GM12878 (cell line): ENCODE data around the gene FBXL17. TPM values are rescaled to one million over a fixed set of nuclear protein-coding genes. Genes with fewer than 3 reads are reported as not detected.

ENCODE experiments used
- ATAC-seq: fragments of 200-7000 bp; cut with Tn5 transposase; 3 replicates; pipeline ENCODE4 v1.9.1; 2020; ENCODE audit warnings: mild to moderate bottlenecking, moderate library complexity
- BruUV-seq: library from RNA; stranded (reverse); fragments of 400-500 nt; replicated peaks from 2 replicates; lab custom pipeline; 2021; lab: Mats Ljungman, UMichigan
- CTCF ChIA-PET: fragments of 300-600 bp; sonication (Branson Sonifier 250); formaldehyde crosslinking; extraction: SDS; loops from one replicate; lab custom pipeline; 2021; ENCODE audit warnings: inconsistent platforms; lab: Yijun Ruan, JAX
- POLR2A ChIA-PET: fragments of 350-600 bp; formaldehyde crosslinking; extraction: SDS; loops from one replicate; lab custom pipeline; 2021; ENCODE audit warnings: inconsistent platforms; lab: Charles Lee
- RAD21 ChIA-PET: fragments of 300-600 bp; sonication (Branson Sonifier 250); formaldehyde crosslinking; loops from one replicate; lab custom pipeline; 2023; ENCODE audit warnings: antibody characterized with exemption; ENCODE audit not compliant: unreplicated experiment; lab: Charles Lee
- SMC1A ChIA-PET: fragments of 300-600 bp; sonication (Branson Sonifier 250); formaldehyde crosslinking; loops from one replicate; lab custom pipeline; 2023; ENCODE audit not compliant: unreplicated experiment, uncharacterized antibody; lab: Charles Lee
- DNase-seq: peaks from one replicate; pipeline ENCODE4 v3.0.0-alpha.2; 2011; ENCODE audit warnings: low read depth, low spot score
- FAIRE-seq: peaks from 3 replicates; lab custom pipeline; 2011; peaks lifted over from hg19 to GRCh38; lab: Jason Lieb, UNC
- H2AFZ ChIP-seq: 2 replicates; pipeline ENCODE4 v1.6.0; 2011; ENCODE audit warnings: low read depth, low read length, control low read depth; ENCODE audit not compliant: control insufficient read depth
- H3K27ac ChIP-seq: 2 replicates; pipeline ENCODE4 v1.5.1; 2011; ENCODE audit warnings: control low read depth; ENCODE audit not compliant: control insufficient read depth, insufficient read depth
- H3K27me3 ChIP-seq, 2 experiments: replicated peaks in 1 of 2; 2 replicates each; pipeline versions ENCODE4 v1.6.0 to v1.6.1; 2011; ENCODE audit warnings: low read length in 1 of 2; ENCODE audit not compliant: control insufficient read depth in 2 of 2, insufficient read depth in 2 of 2
- H3K36me3 ChIP-seq, 2 experiments: 2 replicates each; pipeline ENCODE4 v1.5.1; 2011; ENCODE audit warnings: low read length in 1 of 2; ENCODE audit not compliant: control insufficient read depth in 2 of 2, insufficient read depth in 2 of 2
- H3K4me1 ChIP-seq: 2 replicates; pipeline ENCODE4 v1.6.1; 2011; ENCODE audit warnings: mild to moderate bottlenecking, low read length, moderate library complexity, mixed read lengths; ENCODE audit not compliant: control insufficient read depth, insufficient read depth
- H3K4me2 ChIP-seq: 2 replicates; pipeline ENCODE4 v1.6.0; 2011; ENCODE audit warnings: control low read depth; ENCODE audit not compliant: control insufficient read depth, insufficient read depth
- H3K4me3 ChIP-seq: fragments of 200-600 bp; sonication (generic); 2 replicates; pipeline ENCODE4 v1.5.1; 2016
- H3K79me2 ChIP-seq: 2 replicates; pipeline ENCODE4 v1.6.0; 2011; ENCODE audit warnings: low read length; ENCODE audit not compliant: control insufficient read depth, insufficient read depth
- H3K9ac ChIP-seq: 2 replicates; pipeline ENCODE4 v1.8.0; 2011; ENCODE audit warnings: low read length, control low read depth, mixed read lengths; ENCODE audit not compliant: control insufficient read depth, insufficient read depth
- H3K9me3 ChIP-seq: replicated peaks from 3 replicates; pipeline ENCODE4 v1.5.1; 2011; ENCODE audit warnings: mild to moderate bottlenecking, low read length; ENCODE audit not compliant: control insufficient read depth, insufficient read depth
- H4K20me1 ChIP-seq: 2 replicates; pipeline ENCODE4 v1.6.0; 2011; ENCODE audit not compliant: control insufficient read depth, insufficient read depth
- CHD2 ChIP-seq: IDR thresholded peaks from 2 replicates; pipeline ENCODE4 v1.6.1; 2011; ENCODE audit warnings: low read depth, low read length, improper control_type of control experiment, borderline replicate concordance
- CREM ChIP-seq: IDR thresholded peaks from 2 replicates; pipeline ENCODE4 v1.6.1; 2014; ENCODE audit warnings: antibody characterized with exemption, low read depth
- CUX1 ChIP-seq: IDR thresholded peaks from 2 replicates; pipeline ENCODE4 v1.6.1; 2012; ENCODE audit warnings: improper control_type of control experiment, low read depth, low read length; ENCODE audit not compliant: insufficient replicate concordance
- E2F4 ChIP-seq: IDR thresholded peaks from 2 replicates; pipeline ENCODE4 v1.6.1; 2012; ENCODE audit warnings: low read depth, low read length, improper control_type of control experiment
- EED ChIP-seq: sonication (generic); IDR thresholded peaks from 2 replicates; pipeline ENCODE4 v1.6.1; 2016; ENCODE audit warnings: antibody characterized with exemption, low read depth
- EGR1 ChIP-seq, 2 experiments: IDR thresholded peaks; 1 replicate in 1 of 2; 2 replicates in 1 of 2; pipeline ENCODE4 v1.6.1; 2011 to 2012; ENCODE audit warnings: low read depth in 2 of 2, low read length in 2 of 2, borderline replicate concordance in 1 of 2, mild to moderate bottlenecking in 1 of 2, moderate library complexity in 1 of 2
- ETV6 ChIP-seq, 2 experiments: fragments of 450-650 bp in 1 of 2; IDR thresholded peaks in 1 of 2; conservative IDR thresholded peaks in 1 of 2; 2 replicates each; pipeline ENCODE4 v1.6.1; 2014; ENCODE audit warnings: antibody characterized with exemption in 1 of 2, borderline replicate concordance in 1 of 2, low read depth in 1 of 2, mild to moderate bottlenecking in 1 of 2, moderate library complexity in 1 of 2
- JUNB ChIP-seq: IDR thresholded peaks from 2 replicates; pipeline ENCODE4 v1.6.1; 2016; ENCODE audit warnings: antibody characterized with exemption, mild to moderate bottlenecking
- MTA3 ChIP-seq: IDR thresholded peaks from 2 replicates; pipeline ENCODE4 v1.6.1; 2012; ENCODE audit warnings: low read length, inconsistent platforms, borderline replicate concordance
- MYB ChIP-seq: fragments of 150-350 bp; IDR thresholded peaks from 2 replicates; pipeline ENCODE4 v1.6.1; 2014; ENCODE audit warnings: mild to moderate bottlenecking, low read depth, low read length, borderline replicate concordance
- PML ChIP-seq: IDR thresholded peaks from 2 replicates; pipeline ENCODE4 v1.6.1; 2012; ENCODE audit warnings: low read length, inconsistent platforms
- ZBTB4 ChIP-seq: fragments of 450-650 bp; formaldehyde crosslinking; IDR thresholded peaks from 2 replicates; pipeline ENCODE4 v1.4.0; 2022; ENCODE audit warnings: mild to moderate bottlenecking, moderate library complexity
- in situ Hi-C: fragments of 300-500 bp; cut with MboI; formaldehyde crosslinking; loops from 9 replicates; pipeline ENCODE4 v1.14.3; 2018; ENCODE audit warnings: mixed read lengths
- intact Hi-C: fragments of 100-400 bp; cut with micrococcal nuclease; formaldehyde crosslinking; loops from one replicate; pipeline ENCODE4 v1.14.2; 2022; ENCODE audit not compliant: unreplicated experiment
- polyA plus RNA-seq, 11 experiments: library from polyadenylated mRNA; depleted of rRNA in 4 of 11; unstranded in 6 of 11; stranded (reverse) in 5 of 11; fragments of >200 nt; fragmentation: Nextera tagmentation in 4 of 11; fragmentation: Illumina TruSeq in 1 of 11; extraction: Ambion mirVana in 4 of 11; extraction: Trizol in 1 of 11; gene quantifications; 1 replicate in 1 of 11; 2 replicates in 10 of 11; pipeline versions ENCODE4 v1.2.1 to v1.2.3, GENCODE V29; 2011 to 2016; ENCODE audit warnings: inconsistent platforms in 2 of 11, missing spikeins in 2 of 11, low read depth in 1 of 11
- total RNA-seq, 4 experiments: library from RNA; depleted of rRNA in 3 of 4; stranded (reverse); fragments of >200 nt in 3 of 4; fragmentation: Illumina TruSeq in 1 of 4; extraction: Trizol in 1 of 4; gene quantifications; 2 replicates each; pipeline versions ENCODE4 v1.2.1 to v1.2.3, GENCODE V29; 2013 to 2021
- TF ChIP-seq, protein P1 (sequence below): fragments of 150-350 bp; IDR thresholded peaks from 2 replicates; pipeline ENCODE4 v1.6.1; 2014; ENCODE audit warnings: mild to moderate bottlenecking, low read depth, low read length

Gene FBXL17
- total and polyA plus RNA-seq, 10 of the 15 experiments (the other 5 are each of a cell fraction or from before 2014, with no cell fraction given): 0.88 to 9.0 (median 4.4) TPM

- Histone ChIP-seq H4K20me1 (no peaks in the 10 kb centered on the region), H3K27ac (no peak overlapping the region), H3K9me3 (no peaks in the 10 kb centered on the region), H2AFZ (no peak overlapping the region), H3K4me2 (no peak overlapping the region), H3K4me3 (no peak overlapping the region), H3K9ac (no peak overlapping the region), H3K79me2 (no peaks in the 10 kb centered on the region), H3K4me1 (no peaks in the 10 kb centered on the region), H3K36me3 (no peaks in the 10 kb centered on the region), H3K27me3 (no peaks in the 10 kb centered on the region)
- ChIA-PET RAD21 (no interaction called here), SMC1A (interaction anchor here (1.1 kb wide), 1 partner anchor 13 kb away, joined by 4 read pairs; no protein-coding TSS in a partner anchor), POLR2A (no interaction called here), CTCF (interaction anchor here (1.7 kb wide), 1 partner anchor 37 kb away, joined by 8 read pairs; no protein-coding TSS in a partner anchor)
- no TSS peak for BruUV-seq
- ATAC-seq: no peak
- no peak for DNase-seq
- in situ Hi-C loops: no loop called here
- intact Hi-C loops: no loop called here
- FAIRE-seq: no peak
- TF ChIP-seq ZBTB4 (CRISPR knock-in tag): no peak
- no peak for TF ChIP-seq CHD2
- no peak for TF ChIP-seq MYB
- TF ChIP-seq ETV6 (conservative IDR thresholded peaks at IDR 0.05 in 1 of 2, IDR thresholded peaks at IDR 0.05 in 1 of 2; ENCODE audit: borderline replicate concordance in 1 of 2, low read depth in 1 of 2): no peak
- no peak for TF ChIP-seq EGR1 (IDR thresholded peaks at IDR 0.05; ENCODE audit: borderline replicate concordance in 1 of 2, low read depth in 2 of 2, low read length in 2 of 2)
- TF ChIP-seq CUX1: no peak
- TF ChIP-seq CREM: no peak
- TF ChIP-seq MTA3: no peak
- TF ChIP-seq E2F4: no peak
- TF ChIP-seq PML: no peak
- no peak for TF ChIP-seq JUNB
- TF ChIP-seq EED: no peak
- TF ChIP-seq, protein P1, sequence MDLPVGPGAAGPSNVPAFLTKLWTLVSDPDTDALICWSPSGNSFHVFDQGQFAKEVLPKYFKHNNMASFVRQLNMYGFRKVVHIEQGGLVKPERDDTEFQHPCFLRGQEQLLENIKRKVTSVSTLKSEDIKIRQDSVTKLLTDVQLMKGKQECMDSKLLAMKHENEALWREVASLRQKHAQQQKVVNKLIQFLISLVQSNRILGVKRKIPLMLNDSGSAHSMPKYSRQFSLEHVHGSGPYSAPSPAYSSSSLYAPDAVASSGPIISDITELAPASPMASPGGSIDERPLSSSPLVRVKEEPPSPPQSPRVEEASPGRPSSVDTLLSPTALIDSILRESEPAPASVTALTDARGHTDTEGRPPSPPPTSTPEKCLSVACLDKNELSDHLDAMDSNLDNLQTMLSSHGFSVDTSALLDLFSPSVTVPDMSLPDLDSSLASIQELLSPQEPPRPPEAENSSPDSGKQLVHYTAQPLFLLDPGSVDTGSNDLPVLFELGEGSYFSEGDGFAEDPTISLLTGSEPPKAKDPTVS: no peak
These were observed 84.8 kb downstream of the FBXL17 start for GRCh38 chr5:108297042-108297601.
